HG02759 (cell line): ENCODE data around the gene RPL29.

Experiments used
- ATAC-seq: cut with Tn5 transposase; IDR thresholded peaks from one replicate; pipeline ENCODE4 v1.9.1; 2021; ENCODE audit warnings: mild to moderate bottlenecking, moderate library complexity; ENCODE audit not compliant: unreplicated experiment

Gene RPL29

DNA sequence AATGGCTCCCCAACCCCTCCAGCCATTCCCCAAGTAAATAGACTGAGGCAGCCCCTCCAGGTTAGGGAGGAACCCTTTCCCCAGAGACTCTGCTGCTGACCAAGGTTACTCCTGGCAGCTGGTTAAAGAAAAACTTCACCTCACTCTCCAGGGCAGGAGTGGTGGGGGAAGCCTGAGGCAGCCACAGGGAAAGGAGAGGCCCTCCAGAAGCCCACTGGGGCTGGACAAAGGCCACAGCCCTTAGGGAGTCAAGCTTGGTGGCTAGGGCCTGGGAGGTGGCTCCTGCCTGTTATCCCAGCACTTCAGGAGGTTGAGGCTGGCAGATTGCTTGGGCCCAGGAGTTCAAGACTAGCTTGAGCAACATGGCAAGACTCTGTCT lies 11.4 kb downstream of the RPL29 start:
- ATAC-seq, result no peak

DNA sequence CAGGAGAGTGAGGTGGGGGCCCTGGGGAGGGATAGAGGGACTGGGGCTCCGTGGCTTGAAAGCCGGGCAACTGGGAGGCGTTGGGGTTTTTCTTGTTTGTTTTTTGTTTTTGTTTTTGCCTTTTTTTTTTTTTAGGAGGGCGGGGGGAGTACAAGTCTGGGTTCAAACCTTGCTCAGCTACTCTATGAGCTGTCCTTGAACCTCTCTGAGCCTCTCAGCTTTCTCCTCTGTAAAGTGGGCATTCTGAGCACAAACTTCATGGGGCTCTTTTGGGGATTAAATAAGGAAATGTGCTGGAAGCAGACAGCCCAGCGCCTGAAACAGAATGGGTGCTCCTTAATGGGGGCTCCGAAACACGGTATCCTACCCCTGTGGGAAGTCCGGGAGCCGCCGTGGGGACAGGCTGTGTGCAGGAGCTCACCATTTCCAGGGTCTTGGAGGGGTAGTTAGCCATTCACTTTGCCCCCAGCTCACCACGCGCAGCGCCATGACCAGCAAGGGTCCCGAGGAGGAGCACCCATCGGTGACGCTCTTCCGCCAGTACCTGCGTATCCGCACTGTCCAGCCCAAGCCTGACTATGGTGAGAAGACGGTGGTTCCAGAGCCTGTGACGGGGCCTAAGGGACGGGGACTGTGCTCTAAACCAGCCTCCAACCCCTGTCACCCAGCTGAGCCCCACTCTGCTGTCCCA lies 12.0 kb downstream of the RPL29 start:
- ATAC-seq, result no peak

DNA sequence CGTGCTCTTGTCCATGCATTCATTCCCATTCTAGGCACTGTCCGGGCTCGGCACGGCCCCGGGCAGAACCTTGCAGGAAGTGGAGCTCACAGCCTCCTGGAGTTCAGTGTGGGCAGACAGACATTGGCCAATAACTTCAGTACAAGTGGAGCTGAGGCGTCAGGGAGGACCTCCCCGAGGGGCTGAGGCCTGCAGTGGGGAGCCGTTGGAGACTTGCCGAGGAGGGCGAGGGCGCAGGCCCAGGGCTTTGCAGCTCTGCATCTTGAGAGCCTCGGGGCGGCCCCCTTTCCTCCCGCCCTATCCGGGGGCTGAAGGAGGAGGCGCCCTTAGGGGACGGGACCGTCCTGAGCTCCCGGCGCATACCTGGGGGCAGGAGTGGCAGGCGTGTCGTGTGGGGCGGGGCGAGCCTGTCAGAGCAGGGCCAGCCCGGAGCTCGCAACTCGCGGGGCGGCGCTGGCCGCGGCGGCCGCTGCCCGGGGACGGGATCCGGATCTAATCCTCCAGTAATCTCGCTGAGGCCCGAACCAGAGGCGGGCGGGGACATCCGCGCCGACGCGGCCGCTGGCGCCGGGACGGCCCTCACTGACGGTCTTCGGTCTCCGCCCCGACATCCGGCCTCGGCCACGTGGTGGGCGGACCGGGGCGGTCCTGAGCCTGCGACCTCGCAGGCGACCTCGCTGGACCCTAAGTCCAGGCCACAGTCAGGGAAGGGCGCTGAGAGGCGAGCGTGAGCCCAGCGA lies 12.7 kb downstream of the RPL29 start, which contains the start of gene ACY1:
Gene ACY1 (plus strand): TSS at position 698 of the 740 bp plus-strand sequence. CDS start 530 bp downstream, outside the sequence.
- peak; percentile 86 for ATAC-seq

DNA sequence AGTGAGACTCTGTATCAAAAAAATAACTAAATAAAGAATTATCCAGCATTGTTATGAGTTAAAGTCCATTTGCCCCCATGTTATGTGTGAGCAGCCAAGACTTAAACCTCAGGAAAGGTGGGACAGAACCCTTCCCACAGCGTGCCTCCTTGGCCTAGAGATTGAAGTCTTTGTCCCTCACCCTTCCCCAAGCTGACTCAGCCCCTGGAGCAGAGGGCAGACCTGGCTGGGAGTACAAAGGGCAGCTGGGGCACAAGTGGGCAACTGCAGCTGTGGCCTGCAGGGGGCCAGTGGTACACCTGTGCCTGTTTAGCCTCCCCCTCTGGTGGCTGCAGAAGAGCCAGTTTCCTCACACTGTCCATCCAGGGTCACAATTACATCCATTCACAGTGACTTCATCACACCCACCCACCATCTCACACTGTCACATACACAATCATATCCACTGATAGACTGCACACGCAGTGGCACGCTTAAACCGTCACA lies 13.3 kb downstream of the RPL29 start:
- peak; percentile 46 for ATAC-seq

DNA sequence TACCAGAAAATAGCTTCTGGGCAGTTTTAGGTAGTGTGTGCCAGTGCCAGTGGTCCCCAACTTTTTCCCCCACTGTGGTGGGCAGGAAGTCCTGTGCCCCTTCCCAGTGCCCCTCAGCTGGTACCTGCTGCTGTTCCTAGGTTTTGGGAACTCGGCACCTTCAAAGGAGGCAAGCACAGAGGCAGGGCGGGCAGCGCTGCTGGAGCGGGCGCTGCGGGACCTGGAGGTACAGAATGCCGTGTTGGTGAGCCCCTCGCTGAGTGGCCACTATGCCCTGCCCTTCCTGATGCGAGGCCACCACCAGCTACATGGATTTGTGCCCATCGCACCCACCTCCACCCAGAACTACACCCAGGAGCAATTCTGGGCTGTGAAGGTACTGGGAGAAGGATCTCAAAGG lies 15.4 kb downstream of the RPL29 start:
- no peak for ATAC-seq

DNA sequence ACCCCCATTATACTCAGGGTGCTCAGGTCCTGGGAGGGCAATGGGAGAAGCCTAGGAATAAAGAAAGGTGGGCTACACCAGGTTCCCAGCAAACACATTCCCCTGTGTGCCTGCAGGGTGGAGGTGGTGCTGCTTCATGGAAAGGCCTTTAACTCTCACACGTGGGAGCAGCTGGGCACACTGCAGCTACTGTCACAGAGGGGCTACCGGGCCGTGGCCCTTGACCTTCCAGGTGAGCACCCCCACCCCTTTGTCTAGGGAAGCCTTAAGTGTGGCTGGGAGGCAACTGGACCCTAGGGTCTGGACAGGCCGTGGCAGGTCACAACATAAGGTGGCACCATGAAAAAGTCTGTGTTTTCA lies 17.6 kb downstream of the RPL29 start:
- ATAC-seq, result no peak

DNA sequence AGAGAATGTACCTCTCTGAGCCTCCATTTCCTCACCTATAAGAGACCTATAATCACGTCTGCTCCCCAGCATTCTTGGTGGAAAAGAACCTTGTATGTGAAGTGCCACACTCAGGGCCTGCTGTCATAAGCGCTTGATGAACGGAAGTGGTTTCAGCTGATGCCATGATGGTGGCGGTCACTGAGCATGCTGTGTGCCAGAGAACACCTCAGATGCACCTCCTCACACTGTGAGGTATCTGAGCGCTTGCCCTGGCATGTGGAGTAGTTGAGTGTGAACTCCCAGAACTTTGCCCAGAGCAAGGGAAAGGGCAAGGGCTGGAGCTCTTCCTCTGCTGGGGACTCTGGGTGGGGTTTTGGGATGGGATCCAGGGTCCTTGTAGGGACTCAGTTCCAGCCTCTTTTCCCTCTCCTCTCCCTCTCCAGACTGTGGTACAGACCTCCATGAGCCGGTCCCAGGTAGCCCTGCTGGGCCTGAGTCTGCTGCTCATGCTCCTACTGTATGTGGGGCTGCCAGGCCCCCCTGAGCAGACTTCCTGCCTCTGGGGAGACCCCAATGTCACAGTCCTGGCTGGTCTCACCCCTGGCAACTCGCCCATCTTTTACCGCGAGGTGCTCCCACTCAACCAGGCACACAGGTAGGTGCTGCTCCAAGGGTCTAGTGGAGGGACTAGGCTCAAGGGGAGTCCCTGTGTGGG lies 18.1 kb downstream of the RPL29 start:
- no peak for ATAC-seq

DNA sequence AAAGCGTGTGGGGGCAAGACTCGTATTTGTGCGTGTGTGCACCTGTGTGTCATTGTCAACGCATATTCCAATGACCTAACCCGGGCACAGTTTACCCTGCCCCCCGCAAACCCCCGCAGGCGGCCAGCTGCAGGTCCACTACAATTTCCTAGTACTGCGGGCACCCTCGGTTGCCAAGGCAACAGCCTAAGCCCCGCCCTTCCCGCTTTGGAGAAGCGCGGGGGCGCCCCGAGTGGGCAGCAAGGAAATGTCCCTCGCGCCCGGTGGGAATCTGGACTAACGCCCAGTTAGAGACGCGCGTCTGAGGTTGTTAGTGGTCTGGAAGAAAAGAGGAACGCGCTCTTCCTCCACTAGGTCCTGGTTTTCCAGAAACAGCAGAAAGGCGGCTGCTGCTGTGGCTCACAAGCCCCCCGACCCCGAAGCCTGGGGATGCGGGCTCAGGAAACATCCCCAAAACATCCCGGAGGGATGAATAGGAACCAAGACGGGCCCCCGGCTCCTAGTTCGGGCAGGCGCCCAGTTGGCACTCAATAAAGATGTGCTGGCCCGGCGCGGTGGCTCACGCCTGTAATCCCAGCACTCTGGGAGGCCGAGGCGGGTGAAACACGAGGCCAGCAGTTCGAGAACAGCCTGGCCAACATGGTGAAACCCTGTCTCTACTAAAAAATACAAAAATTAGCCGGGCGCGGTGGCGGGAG lies 19.7 kb downstream of the RPL29 start:
- ATAC-seq, result no peak

DNA sequence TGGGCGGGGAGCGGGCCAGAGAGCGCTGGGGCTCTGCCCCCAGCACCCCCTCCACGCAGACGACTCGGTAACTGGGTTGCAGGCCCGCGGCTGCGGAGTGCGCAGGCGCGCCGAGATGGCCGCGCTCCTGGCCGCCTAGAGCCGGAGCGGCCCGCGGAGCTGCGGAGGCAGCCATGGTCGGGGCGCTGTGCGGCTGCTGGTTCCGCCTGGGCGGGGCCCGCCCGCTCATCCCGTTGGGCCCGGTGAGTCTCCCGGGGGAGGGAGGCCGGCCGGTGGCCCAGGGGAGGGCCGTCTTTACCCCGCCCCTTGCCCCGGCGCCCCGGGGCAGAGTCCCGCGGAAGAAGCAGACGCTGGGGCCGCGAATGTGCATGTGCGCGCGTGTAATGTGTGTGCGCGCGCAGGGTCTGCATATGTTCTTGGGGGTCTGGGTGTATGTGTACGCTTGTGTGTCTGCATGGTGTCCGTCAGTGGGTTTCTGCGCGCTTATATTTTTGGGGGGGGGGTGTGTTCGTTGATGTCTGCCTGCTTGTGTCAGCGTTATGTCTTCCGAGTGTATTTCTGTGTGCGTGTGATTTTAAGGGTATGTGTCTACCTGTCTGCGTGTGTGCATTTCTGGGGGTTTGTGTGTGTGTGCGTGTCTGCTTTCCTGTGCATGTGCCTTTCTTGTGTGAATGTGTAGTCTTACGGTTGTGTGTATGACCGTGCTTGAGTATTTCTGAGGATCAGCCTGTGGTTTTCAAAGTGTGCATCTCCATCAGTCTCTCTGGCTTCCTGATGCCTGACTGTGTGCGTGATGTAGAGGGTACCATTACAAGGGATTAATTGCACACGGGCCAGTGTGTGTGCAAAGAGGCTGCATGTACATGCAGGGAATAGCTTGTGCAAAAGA lies 20.5 kb downstream of the RPL29 start, which contains the start of gene ABHD14A:
Gene ABHD14A (plus strand): TSS at position 102 of the 889 bp plus-strand sequence. CDS start 72 bp downstream, at position 174.
- ATAC-seq, result peak; percentile 69

DNA sequence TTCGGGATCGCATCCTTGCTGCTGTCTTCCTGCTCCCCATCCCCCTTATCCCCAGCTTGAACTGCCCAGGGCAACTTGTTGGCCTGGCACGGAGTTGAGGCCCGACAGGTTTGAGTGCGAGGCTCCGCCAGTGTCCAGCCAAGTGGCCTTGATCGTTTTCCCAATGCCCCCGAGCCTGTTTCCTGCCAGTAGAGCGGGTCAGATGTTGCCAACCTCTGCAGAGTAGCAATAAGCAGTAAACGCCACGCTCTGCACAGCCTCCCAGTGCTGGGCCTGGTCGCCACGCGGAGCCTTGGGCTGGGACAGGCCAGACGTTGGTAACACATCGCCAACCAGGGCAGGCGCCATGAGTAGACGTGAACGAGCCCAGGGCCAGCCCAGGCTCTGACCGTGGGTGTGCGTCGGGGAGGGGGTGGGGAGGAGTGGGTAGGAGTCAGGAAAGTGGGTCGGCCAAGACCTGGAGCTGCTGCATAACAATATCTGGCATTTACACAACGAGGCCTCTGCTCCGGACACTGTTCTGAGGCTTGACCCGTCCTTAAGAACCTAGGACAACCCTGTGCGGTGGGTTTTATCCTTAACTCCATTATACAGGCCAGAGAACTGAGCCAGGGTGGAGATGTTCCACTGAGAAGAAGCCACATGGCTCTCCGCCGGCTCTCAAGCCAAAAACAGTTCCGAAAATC lies 21.3 kb downstream of the RPL29 start:
- peak; percentile 1 for ATAC-seq

DNA sequence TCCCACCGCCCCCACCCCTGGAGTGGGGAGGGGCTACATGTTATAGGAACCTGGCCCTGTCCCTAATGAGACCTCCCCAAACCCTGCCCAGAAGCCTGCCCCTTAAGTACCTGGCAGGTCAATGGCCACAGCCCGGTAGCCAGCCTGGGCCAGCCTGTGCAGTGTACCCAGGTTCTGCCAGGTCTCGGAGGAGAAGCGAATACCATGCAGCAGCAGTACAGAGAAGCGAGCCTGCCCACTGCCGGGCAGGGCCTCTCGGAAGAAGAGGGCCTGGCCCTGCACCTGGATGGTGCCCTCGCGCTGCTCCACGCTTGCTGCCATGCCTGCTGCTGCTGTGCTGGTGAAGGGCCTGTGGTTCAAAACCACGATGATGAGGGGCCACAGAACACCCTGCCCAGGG lies 24.3 kb downstream of the RPL29 start:
- ATAC-seq, result no peak

DNA sequence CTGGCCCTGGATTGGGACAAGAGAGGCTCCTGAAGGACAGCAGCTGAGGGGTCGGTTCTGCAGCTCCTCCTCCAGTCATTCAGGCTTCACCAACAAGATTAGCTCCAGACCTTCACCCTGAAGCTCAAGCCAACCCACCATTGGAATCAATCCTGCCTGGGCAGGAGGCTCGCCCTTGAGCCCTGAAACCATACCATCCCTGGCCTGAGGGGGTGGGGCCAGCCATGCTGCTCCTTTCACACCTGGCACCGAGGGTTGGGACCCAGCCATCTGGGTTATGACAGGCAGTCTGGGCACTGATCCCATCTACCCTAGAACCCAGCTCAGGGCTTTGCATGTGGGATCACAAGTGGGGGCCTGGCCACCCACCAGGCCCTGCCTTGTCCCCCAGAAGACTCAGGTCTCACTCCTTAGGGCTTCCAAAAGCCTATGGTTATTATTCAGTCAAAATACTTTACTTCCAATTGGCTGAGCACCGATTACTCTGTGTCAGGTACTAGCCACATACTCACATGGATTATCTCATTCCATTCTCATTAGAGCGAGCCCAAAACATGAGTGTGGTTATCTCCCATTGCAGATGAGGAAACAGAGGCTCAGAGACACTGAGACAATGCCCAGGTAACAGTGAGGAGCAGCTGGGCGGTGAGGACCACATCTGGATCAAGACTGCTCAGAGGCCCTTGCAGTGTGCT lies 24.9 kb downstream of the RPL29 start:
- no peak for ATAC-seq

DNA sequence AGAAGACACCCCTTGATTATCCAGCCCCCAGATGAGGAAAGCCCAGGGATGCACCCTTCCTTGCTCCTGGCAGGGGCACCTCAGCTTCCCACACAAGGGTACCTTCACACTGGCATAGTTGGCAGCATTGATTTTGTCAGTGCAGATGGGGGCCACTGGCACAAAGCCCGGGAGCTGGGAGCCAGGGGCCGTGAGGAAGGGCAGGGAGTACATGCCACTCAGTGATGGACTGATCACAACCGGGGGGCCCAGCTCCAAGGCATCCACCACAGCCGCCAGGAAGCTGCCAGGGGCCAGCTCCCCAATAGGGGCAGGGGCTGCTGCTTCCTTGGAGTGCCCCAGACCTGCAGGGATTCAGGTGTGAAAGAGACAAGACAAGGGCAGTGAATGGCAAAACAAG lies 25.9 kb downstream of the RPL29 start:
- no peak for ATAC-seq

DNA sequence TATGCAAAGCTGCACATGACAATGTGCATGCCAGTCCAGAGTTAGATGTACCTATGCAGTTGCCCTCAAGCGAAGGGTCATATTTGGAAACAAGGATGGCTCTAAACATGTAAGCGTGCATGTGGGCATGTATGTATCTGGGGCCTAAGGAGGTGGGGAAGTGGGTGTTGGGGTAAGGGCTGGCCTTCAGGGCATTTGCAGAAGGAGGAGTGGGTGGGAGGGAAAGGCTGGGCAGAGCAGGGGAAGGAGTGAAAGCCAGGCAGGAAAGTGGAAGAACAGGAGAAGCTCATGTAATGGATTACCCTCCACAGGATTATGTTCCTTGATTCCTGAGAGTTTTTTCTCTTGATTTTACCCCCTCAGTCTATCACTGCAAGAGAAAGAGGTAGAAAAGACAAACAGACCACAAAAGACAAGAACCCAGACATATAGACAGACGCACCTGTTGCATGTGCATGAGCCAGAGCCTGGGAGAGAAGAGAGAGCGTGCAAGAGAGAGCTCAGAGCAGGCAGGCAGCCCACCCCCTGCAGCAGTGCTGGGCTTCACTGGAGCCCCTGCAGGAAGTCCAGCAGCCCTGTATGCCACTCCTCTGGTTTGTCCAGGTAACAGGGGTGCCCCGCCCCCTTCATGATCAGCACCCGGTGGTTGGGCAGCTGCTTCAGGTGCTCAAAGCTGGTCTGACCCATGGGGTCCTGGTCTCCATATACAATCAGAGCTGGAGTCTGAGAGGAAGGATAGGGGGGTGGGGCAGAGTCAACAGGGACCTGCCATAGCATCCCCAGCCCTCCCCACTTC lies 26.6 kb downstream of the RPL29 start:
- ATAC-seq, result no peak

DNA sequence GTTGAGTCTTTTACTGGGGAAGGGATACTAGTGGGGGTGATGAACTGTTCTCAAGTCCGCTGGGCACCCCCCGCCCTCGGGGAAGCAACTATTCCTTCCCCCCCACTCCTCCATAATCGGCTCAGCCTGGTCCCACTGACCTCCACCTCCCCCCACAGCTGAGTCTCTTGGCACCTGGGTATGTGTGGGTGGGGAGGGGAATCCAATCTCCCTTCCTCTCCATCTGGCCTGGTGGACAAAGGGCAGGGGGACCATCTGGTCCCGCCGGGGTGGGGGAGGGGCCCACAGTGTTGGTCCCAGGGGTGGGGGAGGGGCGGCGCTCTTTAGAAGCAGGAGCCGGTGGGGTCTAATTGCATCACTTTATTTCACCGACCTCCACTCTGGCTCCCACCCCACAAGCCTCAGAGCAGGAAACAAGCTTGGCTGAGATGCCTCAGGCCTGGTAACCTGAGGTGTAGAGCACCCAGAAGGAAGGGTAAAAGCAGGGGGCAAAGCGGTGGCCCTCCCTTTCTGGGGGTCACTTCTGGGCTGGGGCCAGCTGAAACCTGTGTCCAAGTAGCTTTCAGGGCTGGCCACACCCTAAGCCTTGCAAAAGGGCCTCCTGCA lies 27.4 kb downstream of the RPL29 start:
- ATAC-seq, result no peak

DNA sequence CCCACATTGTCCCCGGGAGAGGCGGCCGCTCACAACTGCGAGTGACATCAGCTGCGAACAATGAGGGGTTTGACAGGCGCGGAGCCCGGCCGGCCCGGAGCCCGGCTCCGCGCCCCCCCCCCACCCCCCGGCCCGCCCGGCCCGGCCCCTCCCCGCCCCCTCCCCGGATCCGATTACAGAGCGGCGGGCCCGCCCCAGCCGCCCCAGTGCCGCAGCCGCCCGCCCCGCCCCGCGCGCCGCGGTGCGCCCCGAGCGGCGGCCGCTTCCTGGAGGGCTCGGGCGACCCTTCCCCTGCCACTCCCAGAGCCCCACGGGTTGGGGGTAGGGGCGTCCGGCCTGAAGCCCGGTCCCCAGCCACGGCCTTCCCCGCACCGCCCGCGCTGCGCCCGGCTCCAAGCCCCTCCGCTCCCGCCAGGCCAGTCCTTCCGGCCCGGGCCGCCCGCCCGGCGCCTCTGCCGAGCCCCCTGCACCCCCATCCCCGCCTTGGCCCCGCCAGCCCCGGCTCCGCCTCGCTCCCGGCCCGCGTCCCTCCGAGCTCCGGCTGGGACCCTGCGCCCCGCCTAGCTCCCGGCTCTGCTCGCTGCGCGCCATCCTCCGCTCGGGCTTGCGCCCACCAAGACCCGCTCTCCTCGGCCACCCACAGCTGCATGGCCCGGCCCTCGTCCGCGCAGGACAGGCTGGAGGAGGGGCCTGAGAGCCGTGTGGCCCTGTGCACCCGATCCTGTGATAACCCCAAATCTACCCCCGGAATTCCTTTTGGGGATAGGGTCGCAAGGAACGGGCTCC lies 28.1 kb downstream of the RPL29 start, which contains the start of gene PCBP4:
Gene PCBP4 (minus strand): TSS at position 71 of the 786 bp plus-strand sequence. CDS start 6,214 bp downstream, outside the sequence.
- ATAC-seq, result peak; percentile 63

DNA sequence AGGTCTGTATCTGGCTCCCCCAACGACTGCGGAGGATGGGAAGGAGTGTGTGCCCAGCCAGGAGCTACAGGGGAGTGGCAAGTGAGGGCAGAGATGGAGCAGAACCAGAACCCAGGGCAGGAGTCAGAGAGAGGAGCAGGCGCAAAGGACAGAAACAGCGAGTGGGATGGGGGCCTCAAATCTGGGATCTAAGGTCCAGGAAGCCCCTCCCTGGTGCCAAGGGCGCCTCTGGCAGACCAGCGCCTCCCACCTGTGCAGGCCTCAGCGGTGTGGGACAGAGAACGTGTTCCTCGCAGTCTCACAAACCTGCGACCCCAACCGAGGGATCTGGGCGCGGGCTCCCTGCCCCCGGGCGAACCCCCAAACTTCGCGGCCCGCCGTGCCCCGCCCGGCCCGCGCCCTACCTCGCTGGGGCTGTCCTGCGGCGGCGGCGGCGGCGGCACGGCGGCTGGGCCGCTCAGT lies 28.7 kb downstream of the RPL29 start:
- peak; percentile 52 for ATAC-seq
